ENCODE results near the gene KLHL42.

KLHL42 gene

DNA sequence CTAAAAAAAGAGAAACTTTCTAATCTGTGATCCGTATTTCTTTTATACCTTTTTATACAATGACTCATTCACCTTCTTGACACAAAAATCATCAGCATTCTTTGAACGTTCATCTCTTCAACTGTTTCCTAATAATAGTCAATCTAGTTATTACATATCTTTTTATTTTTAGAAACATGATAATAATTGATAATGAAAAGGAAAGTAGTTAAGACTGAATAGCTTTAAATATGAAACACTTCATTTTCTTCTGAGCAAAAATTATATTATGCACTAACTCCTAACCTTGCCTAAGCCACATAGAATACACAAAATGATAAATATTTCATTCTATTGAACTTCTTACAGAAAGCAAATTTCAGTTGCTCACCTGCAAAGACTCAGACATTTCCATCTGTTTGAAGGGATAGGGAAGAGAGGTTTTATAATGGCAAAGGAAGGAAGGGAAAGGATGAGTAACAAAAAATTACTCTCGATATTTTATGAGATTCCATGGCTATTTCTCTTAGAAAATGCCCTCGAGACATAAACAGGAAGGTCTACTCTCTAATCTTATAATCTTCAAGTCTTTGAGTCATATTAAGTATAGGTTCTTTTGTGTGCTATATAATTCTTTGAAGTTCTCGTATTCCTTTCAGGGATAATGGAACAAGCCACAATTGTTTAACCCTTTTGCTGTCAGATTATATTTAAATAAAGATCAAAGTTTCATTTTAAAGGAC is 7.5 kb upstream of the KLHL42 start:
- ChIA-PET POLR2A (no interaction called here), CTCF (interaction anchor here (0.5 to 0.9 kb wide), 3 partner anchors 57 to 404 kb away, joined by 3 to 4 read pairs (median 3); no protein-coding TSS in a partner anchor)
- Histone ChIP-seq H3K4me1 (ENCODE audit: control insufficient read depth, insufficient read depth, low read length) (peaks cover 24% of the 10 kb centered on the region), H3K9me3 (ENCODE audit: control insufficient read depth, insufficient read depth, low read depth, low read length) (no peaks in the 10 kb centered on the region), H3K27ac (ENCODE audit: extremely low read depth, low read depth, low read length) (no peak overlapping the region), H3K4me3 (ENCODE audit: low read depth, low read length) (no peak overlapping the region), H3K36me3 (ENCODE audit: control insufficient read depth in 2 of 2, insufficient read depth in 1 of 2, low read length in 2 of 2) (no peaks in the 10 kb centered on the region)
- TF ChIP-seq SP7 (tag by site-specific recombination; IDR thresholded peaks at IDR 0.05), result peak; percentile 67
- TF ChIP-seq, protein P1, sequence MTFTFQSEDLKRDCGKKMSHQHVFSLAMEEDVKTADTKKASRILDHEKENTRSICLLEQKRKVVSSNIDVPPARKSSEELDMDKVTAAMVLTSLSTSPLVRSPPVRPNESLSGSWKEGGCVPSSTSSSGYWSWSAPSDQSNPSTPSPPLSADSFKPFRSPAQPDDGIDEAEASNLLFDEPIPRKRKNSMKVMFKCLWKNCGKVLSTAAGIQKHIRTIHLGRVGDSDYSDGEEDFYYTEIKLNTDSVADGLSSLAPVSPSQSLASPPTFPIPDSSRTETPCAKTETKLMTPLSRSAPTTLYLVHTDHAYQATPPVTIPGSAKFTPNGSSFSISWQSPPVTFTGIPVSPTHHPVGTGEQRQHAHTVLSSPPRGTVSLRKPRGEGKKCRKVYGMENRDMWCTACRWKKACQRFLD (tag by site-specific recombination; IDR thresholded peaks at IDR 0.05), result no peak
- TF ChIP-seq, protein P2, sequence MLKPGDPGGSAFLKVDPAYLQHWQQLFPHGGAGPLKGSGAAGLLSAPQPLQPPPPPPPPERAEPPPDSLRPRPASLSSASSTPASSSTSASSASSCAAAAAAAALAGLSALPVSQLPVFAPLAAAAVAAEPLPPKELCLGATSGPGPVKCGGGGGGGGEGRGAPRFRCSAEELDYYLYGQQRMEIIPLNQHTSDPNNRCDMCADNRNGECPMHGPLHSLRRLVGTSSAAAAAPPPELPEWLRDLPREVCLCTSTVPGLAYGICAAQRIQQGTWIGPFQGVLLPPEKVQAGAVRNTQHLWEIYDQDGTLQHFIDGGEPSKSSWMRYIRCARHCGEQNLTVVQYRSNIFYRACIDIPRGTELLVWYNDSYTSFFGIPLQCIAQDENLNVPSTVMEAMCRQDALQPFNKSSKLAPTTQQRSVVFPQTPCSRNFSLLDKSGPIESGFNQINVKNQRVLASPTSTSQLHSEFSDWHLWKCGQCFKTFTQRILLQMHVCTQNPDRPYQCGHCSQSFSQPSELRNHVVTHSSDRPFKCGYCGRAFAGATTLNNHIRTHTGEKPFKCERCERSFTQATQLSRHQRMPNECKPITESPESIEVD (tag by site-specific recombination; IDR thresholded peaks at IDR 0.05), result peak; percentile 13; the same call in 1 of the 2 replicates
- TF ChIP-seq, protein P3, sequence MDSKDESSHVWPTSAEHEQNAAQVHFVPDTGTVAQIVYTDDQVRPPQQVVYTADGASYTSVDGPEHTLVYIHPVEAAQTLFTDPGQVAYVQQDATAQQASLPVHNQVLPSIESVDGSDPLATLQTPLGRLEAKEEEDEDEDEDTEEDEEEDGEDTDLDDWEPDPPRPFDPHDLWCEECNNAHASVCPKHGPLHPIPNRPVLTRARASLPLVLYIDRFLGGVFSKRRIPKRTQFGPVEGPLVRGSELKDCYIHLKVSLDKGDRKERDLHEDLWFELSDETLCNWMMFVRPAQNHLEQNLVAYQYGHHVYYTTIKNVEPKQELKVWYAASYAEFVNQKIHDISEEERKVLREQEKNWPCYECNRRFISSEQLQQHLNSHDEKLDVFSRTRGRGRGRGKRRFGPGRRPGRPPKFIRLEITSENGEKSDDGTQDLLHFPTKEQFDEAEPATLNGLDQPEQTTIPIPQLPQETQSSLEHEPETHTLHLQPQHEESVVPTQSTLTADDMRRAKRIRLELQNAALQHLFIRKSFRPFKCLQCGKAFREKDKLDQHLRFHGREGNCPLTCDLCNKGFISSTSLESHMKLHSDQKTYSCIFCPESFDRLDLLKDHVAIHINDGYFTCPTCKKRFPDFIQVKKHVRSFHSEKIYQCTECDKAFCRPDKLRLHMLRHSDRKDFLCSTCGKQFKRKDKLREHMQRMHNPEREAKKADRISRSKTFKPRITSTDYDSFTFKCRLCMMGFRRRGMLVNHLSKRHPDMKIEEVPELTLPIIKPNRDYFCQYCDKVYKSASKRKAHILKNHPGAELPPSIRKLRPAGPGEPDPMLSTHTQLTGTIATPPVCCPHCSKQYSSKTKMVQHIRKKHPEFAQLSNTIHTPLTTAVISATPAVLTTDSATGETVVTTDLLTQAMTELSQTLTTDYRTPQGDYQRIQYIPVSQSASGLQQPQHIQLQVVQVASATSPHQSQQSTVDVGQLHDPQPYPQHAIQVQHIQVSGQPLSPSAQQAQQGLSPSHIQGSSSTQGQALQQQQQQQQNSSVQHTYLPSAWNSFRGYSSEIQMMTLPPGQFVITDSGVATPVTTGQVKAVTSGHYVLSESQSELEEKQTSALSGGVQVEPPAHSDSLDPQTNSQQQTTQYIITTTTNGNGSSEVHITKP (tag by site-specific recombination; IDR thresholded peaks at IDR 0.05), result peak; percentile 60

DNA sequence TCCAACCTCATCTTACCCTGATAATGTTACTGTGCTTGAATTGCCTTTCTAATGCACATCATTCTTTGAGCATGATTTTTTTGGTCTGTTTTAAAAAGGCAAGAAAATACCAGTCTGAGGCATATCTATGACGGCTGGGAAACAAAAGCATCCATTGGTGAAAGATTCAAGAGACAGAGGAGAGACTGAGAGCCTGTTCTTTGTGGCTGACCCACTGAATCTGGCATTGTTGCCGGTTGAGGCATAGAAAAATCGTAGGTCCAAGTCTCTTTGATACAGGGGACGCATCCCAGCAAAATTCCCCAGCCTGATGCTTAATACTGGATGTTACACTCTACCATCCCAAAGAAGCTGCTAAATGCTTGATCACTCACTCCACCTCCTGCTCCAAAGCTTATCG is 2.9 kb upstream of the KLHL42 start:
- ChIA-PET CTCF (no interaction called here), POLR2A (no interaction called here)
- TF ChIP-seq ZNF223 (tag by site-specific recombination; IDR thresholded peaks at IDR 0.05) (no peak), KLF10 (tag by site-specific recombination; IDR thresholded peaks at IDR 0.05) (no peak), ZNF747 (tag by site-specific recombination; IDR thresholded peaks at IDR 0.05) (no peak), ZNF596 (tag by site-specific recombination; IDR thresholded peaks at IDR 0.05) (no peak)
- no peaks in the 10 kb centered on the region for H3K9me3 ChIP-seq (ENCODE audit: control insufficient read depth, insufficient read depth, low read depth, low read length)
- no peak overlapping the region for H3K4me3 ChIP-seq (ENCODE audit: low read depth, low read length)
- H3K27ac ChIP-seq (ENCODE audit: extremely low read depth, low read depth, low read length), result no peak overlapping the region
- peaks cover 15% of the 10 kb centered on the region for H3K4me1 ChIP-seq (ENCODE audit: control insufficient read depth, insufficient read depth, low read length)
- H3K36me3 ChIP-seq (ENCODE audit: control insufficient read depth in 2 of 2, insufficient read depth in 1 of 2, low read length in 2 of 2), result peaks cover 0 to 4% of the 10 kb centered on the region in 2 experiments; a peak in 1 of 3 replicates

DNA sequence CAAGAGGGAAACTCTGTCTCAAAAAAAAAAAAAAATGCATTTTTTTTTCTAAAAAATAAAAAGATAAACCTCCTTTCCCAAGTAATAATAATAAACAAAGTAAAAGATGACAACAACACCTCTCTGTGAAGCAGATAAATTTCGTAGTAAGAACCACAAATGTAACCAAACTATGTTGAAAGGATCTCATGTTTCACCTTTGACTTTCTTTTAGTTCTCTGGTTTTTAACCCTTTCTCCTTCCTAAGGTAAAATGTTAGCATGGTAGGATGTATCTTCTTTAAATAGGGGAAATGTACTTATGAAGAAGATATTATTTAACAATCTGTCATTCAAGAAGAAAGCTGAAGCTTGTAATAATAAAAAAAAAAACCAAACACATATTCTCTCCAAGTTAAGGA is 1.8 kb upstream of the KLHL42 start:
- Histone ChIP-seq H3K4me3 (ENCODE audit: low read depth, low read length) (no peak overlapping the region), H3K36me3 (ENCODE audit: control insufficient read depth in 2 of 2, insufficient read depth in 1 of 2, low read length in 2 of 2) (peaks cover 3 to 11% of the 10 kb centered on the region in 2 experiments), H3K4me1 (ENCODE audit: control insufficient read depth, insufficient read depth, low read length) (peaks cover 10% of the 10 kb centered on the region), H3K27ac (ENCODE audit: extremely low read depth, low read depth, low read length) (no peak overlapping the region), H3K9me3 (ENCODE audit: control insufficient read depth, insufficient read depth, low read depth, low read length) (no peaks in the 10 kb centered on the region)
- POLR2A ChIA-PET, result no interaction called here
- CTCF ChIA-PET, result interaction anchor here (0.6 kb wide), 1 partner anchor 715 kb away, joined by 3 read pairs; no protein-coding TSS in a partner anchor
- TF ChIP-seq ZNF302 (tag by site-specific recombination; IDR thresholded peaks at IDR 0.05; ENCODE audit: low read depth) (no peak), KLF9 (tag by site-specific recombination; IDR thresholded peaks at IDR 0.05; ENCODE audit: low read depth) (no peak), EGR2 (tag by site-specific recombination; IDR thresholded peaks at IDR 0.05; ENCODE audit: low read depth) (no peak), ZNF138 (tag by site-specific recombination; IDR thresholded peaks at IDR 0.05; ENCODE audit: borderline replicate concordance) (no peak), SP3 (tag by site-specific recombination; IDR thresholded peaks at IDR 0.05) (no peak), ZNF473 (tag by site-specific recombination; IDR thresholded peaks at IDR 0.05) (no peak), ZNF311 (tag by site-specific recombination; IDR thresholded peaks at IDR 0.05; ENCODE audit: borderline replicate concordance) (no peak), ZNF121 (tag by site-specific recombination; IDR thresholded peaks at IDR 0.05) (no peak), ZNF394 (tag by site-specific recombination; IDR thresholded peaks at IDR 0.05; ENCODE audit: borderline replicate concordance) (no peak), ZNF140 (tag by site-specific recombination; IDR thresholded peaks at IDR 0.05) (no peak)

Measured in HEK293 (cell line).